A549 (cell line): ENCODE results near the gene DOC2A. TPM values are rescaled to one million over a fixed set of nuclear protein-coding genes. Genes with fewer than 3 reads are reported as not detected.
"Not testable (repeated sequence)": the region's sequence is repeated elsewhere in the genome, so short reads cannot be mapped to it uniquely, and the experiment has no call there.

Experiments
- ATAC-seq, 2 experiments: fragments of 200-7000 bp in 1 of 2; fragments of >200 bp in 1 of 2; cut with Nextera tagmentation in 1 of 2; cut with Tn5 transposase in 1 of 2; 3 replicates each; pipeline versions ENCODE4 v1.8.0 to v1.9.1; 2018 to 2020; ENCODE audit warnings: mild to moderate bottlenecking in 1 of 2, moderate library complexity in 1 of 2
- CTCF ChIA-PET: fragments of 300-600 bp; sonication (Branson Sonifier 250); formaldehyde crosslinking; extraction: SDS; loops from one replicate; lab custom pipeline; 2021; ENCODE audit warnings: antibody characterized with exemption, inconsistent platforms; lab: Yijun Ruan, JAX
- POLR2A ChIA-PET: fragments of 350-600 bp; formaldehyde crosslinking; extraction: SDS; loops from one replicate; lab custom pipeline; 2021; ENCODE audit warnings: antibody characterized with exemption, inconsistent platforms; lab: Yijun Ruan, JAX
- DNase-seq, 2 experiments: peaks; one replicate each; pipeline versions ENCODE4 v3.0.0 to v3.0.0-alpha.2; 2011 to 2016; ENCODE audit warnings: low read depth in 1 of 2, low spot score in 1 of 2
- FAIRE-seq: peaks from 2 replicates; lab custom pipeline; 2011; peaks lifted over from hg19 to GRCh38; lab: Jason Lieb, UNC
- H3K27ac ChIP-seq, 2 experiments: fragments of >200 bp; sonication (Bioruptor Twin); formaldehyde crosslinking; 3 replicates each; pipeline ENCODE4 v1.5.1; 2016 to 2017
- H3K4me1 ChIP-seq: fragments of >200 bp; sonication (Bioruptor Twin); formaldehyde crosslinking; 3 replicates; pipeline ENCODE4 v1.6.1; 2016
- H3K4me2 ChIP-seq: fragments of >200 bp; sonication (Bioruptor Twin); formaldehyde crosslinking; 3 replicates; pipeline ENCODE4 v1.6.1; 2016
- H3K4me3 ChIP-seq: fragments of >200 bp; sonication (Bioruptor Twin); formaldehyde crosslinking; 3 replicates; pipeline ENCODE4 v1.5.1; 2016
- H3K9me3 ChIP-seq: fragments of >200 bp; sonication (Bioruptor Twin); formaldehyde crosslinking; 3 replicates; pipeline ENCODE4 v1.6.1; 2016
- ATOH8 ChIP-seq: fragments of 250-450 bp; sonication (Bioruptor Pico); IDR thresholded peaks from 2 replicates; pipeline ENCODE4 v1.5.0; 2020; ENCODE audit warnings: low read depth, mild to moderate bottlenecking, moderate library complexity
- CBX2 ChIP-seq: fragments of 200-600 bp; sonication (generic); IDR thresholded peaks from 2 replicates; pipeline ENCODE4 v1.6.1; 2016; ENCODE audit warnings: low read depth, mild to moderate bottlenecking, borderline replicate concordance
- CHD4 ChIP-seq: fragments of 200-600 bp; sonication (generic); IDR thresholded peaks from 2 replicates; pipeline ENCODE4 v1.6.1; 2016; ENCODE audit warnings: antibody characterized with exemption, mild to moderate bottlenecking, borderline replicate concordance
- CTCF ChIP-seq: fragments of >200 bp; sonication (Bioruptor Twin); formaldehyde crosslinking; IDR thresholded peaks from 3 replicates; pipeline ENCODE4 v1.5.1; 2016
- FOSL2 ChIP-seq, 2 experiments: fragments of 450-650 bp in 1 of 2; fragments of >200 bp in 1 of 2; sonication (Bioruptor Twin) in 1 of 2; formaldehyde crosslinking; IDR thresholded peaks; 2 replicates each; pipeline versions ENCODE4 v1.5.0 to v1.6.1; 2016 to 2020; ENCODE audit warnings: mild to moderate bottlenecking in 1 of 2, moderate library complexity in 1 of 2
- HDAC2 ChIP-seq: fragments of 200-600 bp; sonication (generic); IDR thresholded peaks from 2 replicates; pipeline ENCODE4 v1.6.1; 2016
- HEYL ChIP-seq: fragments of 250-450 bp; sonication (Bioruptor Pico); IDR thresholded peaks from 2 replicates; pipeline ENCODE4 v1.8.0; 2021; ENCODE audit warnings: mild to moderate bottlenecking, moderate library complexity
- KDM1A ChIP-seq: fragments of 200-600 bp; sonication (generic); IDR thresholded peaks from 2 replicates; pipeline ENCODE4 v1.6.1; 2016; ENCODE audit warnings: low read depth, mild to moderate bottlenecking
- MAX ChIP-seq: IDR thresholded peaks from 2 replicates; pipeline ENCODE4 v1.6.1; 2012
- MAZ ChIP-seq: fragments of 150-350 bp; IDR thresholded peaks from 2 replicates; pipeline ENCODE4 v1.6.1; 2014; ENCODE audit warnings: antibody characterized with exemption, low read depth, low read length, borderline replicate concordance
- NFE2L2 ChIP-seq: fragments of 150-350 bp; conservative IDR thresholded peaks from 2 replicates; pipeline ENCODE4 v1.6.1; 2014; ENCODE audit warnings: low read length
- NPAS2 ChIP-seq: fragments of 250-450 bp; sonication (Bioruptor Pico); IDR thresholded peaks from 2 replicates; pipeline ENCODE4 v1.8.0; 2022; ENCODE audit warnings: mild to moderate bottlenecking, moderate library complexity, borderline replicate concordance
- RAD21 ChIP-seq, 2 experiments: fragments of >200 bp in 1 of 2; sonication (Bioruptor Twin) in 1 of 2; formaldehyde crosslinking in 1 of 2; IDR thresholded peaks in 1 of 2; conservative IDR thresholded peaks in 1 of 2; 2 replicates in 1 of 2; 3 replicates in 1 of 2; pipeline ENCODE4 v1.6.1; 2012 to 2018; ENCODE audit warnings: inconsistent platforms in 1 of 2
- RARB ChIP-seq: fragments of 250-450 bp; sonication (Bioruptor Pico); IDR thresholded peaks from 2 replicates; pipeline ENCODE4 v1.8.0; 2021; ENCODE audit warnings: mild to moderate bottlenecking, moderate library complexity
- RCOR1 ChIP-seq: fragments of 150-350 bp; IDR thresholded peaks from 2 replicates; pipeline ENCODE4 v1.6.1; 2014; ENCODE audit warnings: antibody characterized with exemption, low read length, low read depth
- RNF2 ChIP-seq: fragments of 200-600 bp; sonication (generic); IDR thresholded peaks from 2 replicates; pipeline ENCODE4 v1.6.1; 2016; ENCODE audit warnings: low read depth, mild to moderate bottlenecking, antibody characterized with exemption, moderate library complexity, borderline replicate concordance
- SMC3 ChIP-seq: fragments of >200 bp; sonication (Bioruptor Twin); formaldehyde crosslinking; IDR thresholded peaks from 3 replicates; pipeline ENCODE4 v1.6.1; 2018; ENCODE audit warnings: inconsistent platforms
- SREBF2 ChIP-seq: fragments of 450-650 bp; IDR thresholded peaks from 2 replicates; pipeline ENCODE4 v1.6.1; 2014; ENCODE audit warnings: mild to moderate bottlenecking, moderate library complexity
- ZFP36 ChIP-seq: fragments of 450-650 bp; IDR thresholded peaks from 2 replicates; pipeline ENCODE4 v1.6.1; 2014; ENCODE audit warnings: borderline replicate concordance; ENCODE audit not compliant: partially characterized antibody
- WGBS: methylation state at CpG from one replicate; pipeline ENCODE4 v1.1.6; 2017; ENCODE audit errors: missing lambda C conversion rate; 5-methylcytosine and 5-hydroxymethylcytosine counted together
- polyA plus RNA-seq, 4 experiments: library from polyadenylated mRNA; depleted of rRNA in 3 of 4; stranded (reverse); fragments of >200 nt; fragmentation: RNase III in 1 of 4; extraction: RNeasy Plus Mini Kit Qiagen cat#74134 plus additional on column Dnase treatment in 1 of 4; gene quantifications; 2 replicates in 3 of 4; 3 replicates in 1 of 4; pipeline ENCODE4 v1.2.3, GENCODE V29; 2011 to 2017

Gene DOC2A
- polyA plus RNA-seq, 2 of the 4 experiments (the other 2 are of a cell fraction): 2.5 to 5.5 TPM

- ATAC-seq (0 out of 6 replicates have a peak, but pooled peaks of 1 of the 2 experiments have one; percentile 22), FAIRE-seq (no peak), DNase-seq (no peak)
- no peaks in the 10 kb centered on the region for H3K9me3 ChIP-seq
- WGBS: 92% methylated on average over 1 of the region's 1 CpG
- no peak overlapping the region for H3K4me3 ChIP-seq
- no peaks in the 10 kb centered on the region for H3K4me1 ChIP-seq
- TF ChIP-seq ZFP36 (peak; percentile 4), KDM1A (peak; percentile 28; the same call in 1 of the 2 replicates), CBX2 (no peak)
- POLR2A ChIA-PET: no interaction called here
- H3K4me2 ChIP-seq: no peak overlapping the region
- no peak overlapping the region for H3K27ac ChIP-seq
- CTCF ChIA-PET: interaction anchor here (0.8 to 4.6 kb wide), 4 partner anchors 9 to 46 kb away, joined by 3 to 34 read pairs (median 5); partner anchors contain the start of genes TBX6 and TLCD3B
Observed at GRCh38 chr16:30046588-30046987, 35.8 kb upstream of the DOC2A start.

GRCh38 chr16:30046178-30046577 lies 35.4 kb upstream of the DOC2A start:
- TF ChIP-seq FOSL2 (IDR thresholded peaks at IDR 0.05): no peak
- no peak for TF ChIP-seq FOSL2 (CRISPR knock-in tag; IDR thresholded peaks at IDR 0.05)
- no peaks in the 10 kb centered on the region for H3K4me1 ChIP-seq
- CTCF ChIA-PET: interaction anchor here (0.8 to 4.6 kb wide), 4 partner anchors 9 to 46 kb away, joined by 3 to 34 read pairs (median 5); partner anchors contain the start of genes TBX6 and TLCD3B
- 70% methylated on average over 8 of the region's 8 CpGs for WGBS
- no peaks in the 10 kb centered on the region for H3K9me3 ChIP-seq
- FAIRE-seq (no peak), ATAC-seq (peak; percentile 24 to 30; a peak in 1 of 6 replicates), DNase-seq (no peak)
- POLR2A ChIA-PET: no interaction called here
- H3K4me2 ChIP-seq: no peak overlapping the region
- no peak overlapping the region for H3K4me3 ChIP-seq
- no peak overlapping the region for H3K27ac ChIP-seq

GRCh38 chr16:30041841-30042240 lies 31.0 kb upstream of the DOC2A start:
- no peak overlapping the region for H3K27ac ChIP-seq
- POLR2A ChIA-PET: no interaction called here
- no peak for FAIRE-seq
- DNase-seq: no peak
- 24% methylated on average over 5 of the region's 5 CpGs for WGBS
- no peaks in the 10 kb centered on the region for H3K9me3 ChIP-seq
- H3K4me2 ChIP-seq: no peak overlapping the region
- no peak overlapping the region for H3K4me3 ChIP-seq
- TF ChIP-seq CTCF (peak; percentile 72), SMC3 (peak; percentile 58), MAZ (no peak), RAD21 (conservative IDR thresholded peaks at IDR 0.05 in 1 of 2, IDR thresholded peaks at IDR 0.05 in 1 of 2) (peak; percentile 61 to 75)
- H3K4me1 ChIP-seq: no peaks in the 10 kb centered on the region
- 0 out of 6 replicates have a peak, but pooled peaks of 1 of the 2 experiments have one; percentile 41 for ATAC-seq
- CTCF ChIA-PET: interaction anchor here (0.7 to 5.2 kb wide), 13 partner anchors 9 to 234 kb away, joined by 3 to 61 read pairs (median 4); partner anchors contain the start of genes TBX6 and TLCD3B

- H3K4me1 ChIP-seq, H3K4me2 ChIP-seq, POLR2A ChIA-PET, ATAC-seq, H3K9me3 ChIP-seq, H3K27ac ChIP-seq, FAIRE-seq, DNase-seq, H3K4me3 ChIP-seq: not testable (repeated sequence)
- CTCF ChIA-PET: interaction anchor here (0.9 to 5.2 kb wide), 7 partner anchors 8 to 233 kb away, joined by 3 to 61 read pairs (median 4); partner anchors contain the start of genes TBX6 and TLCD3B
- 42% methylated on average over 5 of the region's 5 CpGs for WGBS
Observed at GRCh38 chr16:30040690-30041089, 29.9 kb upstream of the DOC2A start.

- CTCF ChIA-PET: interaction anchor here (1.2 to 5.2 kb wide), 6 partner anchors 7 to 192 kb away, joined by 3 to 61 read pairs (median 6); partner anchors contain the start of genes C16orf92, TBX6 and TLCD3B
- H3K4me1 ChIP-seq: no peaks in the 10 kb centered on the region
- DNase-seq (no peak), FAIRE-seq (no peak), ATAC-seq (no peak; a peak in 1 of 6 replicates)
- 44% methylated on average over 5 of the region's 5 CpGs for WGBS
- POLR2A ChIA-PET: no interaction called here
- H3K9me3 ChIP-seq: no peaks in the 10 kb centered on the region
- no peak overlapping the region for H3K4me3 ChIP-seq
- no peak overlapping the region for H3K4me2 ChIP-seq
- H3K27ac ChIP-seq: no peak overlapping the region
- TF ChIP-seq KDM1A (no peak), RNF2 (no peak), RARB (CRISPR knock-in tag) (no peak), HDAC2 (no peak), RAD21 (conservative IDR thresholded peaks at IDR 0.05 in 1 of 2, IDR thresholded peaks at IDR 0.05 in 1 of 2) (no peak), NFE2L2 (no peak), ZFP36 (no peak), SREBF2 (no peak), CTCF (no peak), ATOH8 (no peak), MAX (no peak), RCOR1 (no peak), CHD4 (no peak), NPAS2 (CRISPR knock-in tag) (no peak), HEYL (CRISPR knock-in tag) (no peak)
Observed at GRCh38 chr16:30040221-30040620, 29.4 kb upstream of the DOC2A start.
